Uterus (tissue), 2 donors: ENCODE results near the gene GPR55.

Source experiments
- CTCF ChIP-seq, 4 experiments: fragments of 200-600 bp in 2 of 4; fragments of 450-650 bp in 2 of 4; sonication (generic) in 2 of 4; IDR thresholded peaks; one replicate each; pipeline ENCODE4 v1.5.1; 2016 to 2019; ENCODE audit warnings: antibody characterized with exemption in 4 of 4, mild to moderate bottlenecking in 2 of 4, moderate library complexity in 1 of 4
- POLR2A ChIP-seq, 2 donors: fragments of 450-650 bp; IDR thresholded peaks; one replicate each; pipeline ENCODE4 v1.6.1; 2016; ENCODE audit warnings: antibody characterized with exemption in 2 of 2, mild to moderate bottlenecking in 1 of 2, moderate library complexity in 1 of 2

GRCh38 chr2:230924092-230924469 lies 961 bp downstream of the GPR55 start:
- TF ChIP-seq POLR2A (IDR thresholded peaks at IDR 0.05) (no peak), CTCF (IDR thresholded peaks at IDR 0.05) (no peak)
